HG03432 (cell line): ENCODE measurements around the gene CYBA.
"Not testable (repeated sequence)": the region's sequence is repeated elsewhere in the genome, so short reads cannot be mapped to it uniquely, and the experiment has no call there.

Experiments used
- ATAC-seq: cut with Tn5 transposase; IDR thresholded peaks from one replicate; pipeline ENCODE4 v1.9.1; 2021; ENCODE audit warnings: mild to moderate bottlenecking, moderate library complexity; ENCODE audit not compliant: unreplicated experiment

CYBA gene

GRCh38 chr16:88614818-88615580, 35.9 kb downstream of the CYBA start:
- no peak for ATAC-seq

- no peak for ATAC-seq
Measured at GRCh38 chr16:88613911-88614817, 36.7 kb downstream of the CYBA start.

GRCh38 chr16:88613293-88613692, 37.6 kb downstream of the CYBA start:
- ATAC-seq, result no peak

GRCh38 chr16:88610909-88611812, 39.7 kb downstream of the CYBA start:
- ATAC-seq, result no peak

GRCh38 chr16:88610080-88610479, 40.8 kb downstream of the CYBA start:
- ATAC-seq, result no peak

GRCh38 chr16:88609426-88609825, 41.4 kb downstream of the CYBA start:
- ATAC-seq, result not testable (repeated sequence)

GRCh38 chr16:88608076-88608475, 42.8 kb downstream of the CYBA start:
- ATAC-seq, result no peak

- no peak for ATAC-seq
Measured at GRCh38 chr16:88606148-88606757, 44.6 kb downstream of the CYBA start.

GRCh38 chr16:88605186-88606147, 45.4 kb downstream of the CYBA start:
- ATAC-seq, result no peak

- no peak for ATAC-seq
Measured at GRCh38 chr16:88602091-88602490, 48.8 kb downstream of the CYBA start.

- ATAC-seq, result no peak
Measured at GRCh38 chr16:88601313-88602036, 49.4 kb downstream of the CYBA start.

GRCh38 chr16:88600539-88600896, 50.3 kb downstream of the CYBA start:
- no peak for ATAC-seq

GRCh38 chr16:88599825-88600538, 50.9 kb downstream of the CYBA start:
- ATAC-seq, result no peak

GRCh38 chr16:88599092-88599733, 51.6 kb downstream of the CYBA start:
- ATAC-seq, result no peak

GRCh38 chr16:88597856-88598491, 52.9 kb downstream of the CYBA start:
- ATAC-seq, result no peak

- ATAC-seq, result no peak
Measured at GRCh38 chr16:88596483-88596882, 54.4 kb downstream of the CYBA start.

- ATAC-seq, result no peak
Measured at GRCh38 chr16:88595921-88596320, 54.9 kb downstream of the CYBA start.
